BLaER1 treated with 17β-estradiol and CSF1 and Interleukin-3, amounts not matched to agents 10 nM and 100 nM (cell line): ENCODE data around the gene ROPN1L.
"Not testable (repeated sequence)": the region's sequence is repeated elsewhere in the genome, so short reads cannot be mapped to it uniquely, and the experiment has no call there.

Source experiments
- H3K27ac ChIP-seq, 11 experiments: shearing (Covaris generic); formaldehyde crosslinking; 2 replicates each; pipeline ENCODE4 v1.8.1; 2022
- H3K27me3 ChIP-seq, 11 experiments: shearing (Covaris generic); formaldehyde crosslinking; 2 replicates each; pipeline ENCODE4 v1.8.1; 2022
- H3K36me3 ChIP-seq, 11 experiments: shearing (Covaris generic); formaldehyde crosslinking; 2 replicates each; pipeline ENCODE4 v1.8.1; 2022
- H3K4me1 ChIP-seq, 10 experiments: shearing (Covaris generic); formaldehyde crosslinking; 2 replicates each; pipeline ENCODE4 v1.8.1; 2022
- H3K4me2 ChIP-seq, 11 experiments: shearing (Covaris generic); formaldehyde crosslinking; 2 replicates each; pipeline ENCODE4 v1.8.1; 2022
- H3K4me3 ChIP-seq, 10 experiments: shearing (Covaris generic); formaldehyde crosslinking; 2 replicates each; pipeline ENCODE4 v1.8.1; 2022
- H3K9ac ChIP-seq, 11 experiments: shearing (Covaris generic); formaldehyde crosslinking; 2 replicates each; pipeline ENCODE4 v1.8.1; 2022
- H3K9me3 ChIP-seq, 11 experiments: shearing (Covaris generic); formaldehyde crosslinking; replicated peaks in 1 of 11; 2 replicates each; pipeline ENCODE4 v1.8.1; 2022
- H4K20me1 ChIP-seq, 11 experiments: shearing (Covaris generic); formaldehyde crosslinking; 2 replicates each; pipeline ENCODE4 v1.8.1; 2022
- Cebpa-rat ChIP-seq, 11 experiments: shearing (Covaris generic); IDR thresholded peaks; 2 replicates each; pipeline ENCODE4 v1.8.1; 2022

The ROPN1L gene

GRCh38 chr5:10511741-10512640 lies 70.3 kb downstream of the ROPN1L start:
- Histone ChIP-seq H3K9me3 (peaks cover 6 to 14% (median 10%) of the 10 kb centered on the region in 11 experiments; a peak in 16 of 22 replicates), H3K27me3 (no peaks in the 10 kb centered on the region), H4K20me1 (no peaks in the 10 kb centered on the region), H3K27ac (no peak overlapping the region), H3K4me2 (no peak overlapping the region), H3K9ac (no peak overlapping the region), H3K4me3 (no peak overlapping the region), H3K4me1 (peaks cover 0 to 10% (median 0%) of the 10 kb centered on the region in 10 experiments; a peak in 8 of 20 replicates), H3K36me3 (no peaks in the 10 kb centered on the region)
- no peak for TF ChIP-seq Cebpa-rat (IDR thresholded peaks at IDR 0.05)

- H3K27me3 ChIP-seq = no peaks in the 10 kb centered on the region
- H4K20me1 ChIP-seq = no peaks in the 10 kb centered on the region
- peak overlapping the region in 2 of 11 experiments; percentile 0 to 21; a peak in 2 of 22 replicates for H3K4me2 ChIP-seq
- H3K4me1 ChIP-seq = peaks cover 0 to 10% (median 0%) of the 10 kb centered on the region in 10 experiments; a peak in 8 of 20 replicates
- no peaks in the 10 kb centered on the region for H3K36me3 ChIP-seq
- H3K9ac ChIP-seq = no peak overlapping the region
- no peak overlapping the region for H3K4me3 ChIP-seq
- H3K9me3 ChIP-seq = peaks cover 6 to 14% (median 10%) of the 10 kb centered on the region in 11 experiments; a peak in 16 of 22 replicates
- no peak for TF ChIP-seq Cebpa-rat (IDR thresholded peaks at IDR 0.05)
- no peak overlapping the region for H3K27ac ChIP-seq
Observed at GRCh38 chr5:10513501-10514442, 72.1 kb downstream of the ROPN1L start.

GRCh38 chr5:10514572-10514971 lies 72.9 kb downstream of the ROPN1L start:
- H3K36me3 ChIP-seq, H3K9ac ChIP-seq, H3K27me3 ChIP-seq, H3K4me3 ChIP-seq, H4K20me1 ChIP-seq, H3K4me2 ChIP-seq, H3K27ac ChIP-seq: not testable (repeated sequence)
- H3K9me3 ChIP-seq = peaks cover 6 to 14% (median 10%) of the 10 kb centered on the region in 11 experiments; a peak in 16 of 22 replicates
- H3K4me1 ChIP-seq = peaks cover 0 to 12% (median under 1%) of the 10 kb centered on the region in 10 experiments; a peak in 8 of 20 replicates
